Stimulated activated CD8-positive, alpha-beta memory T cell treated with anti-CD3 and anti-CD28 coated beads, Interleukin-12 subunit alpha, Interleukin-12 subunit beta, amount 100 ng/mL, for 1 hour (primary cell): ENCODE data around the gene MTHFD1L.

Source experiments
- DNase-seq: peaks from one replicate; pipeline ENCODE4 v3.0.0-alpha.2; 2020; ENCODE audit warnings: low read depth

The MTHFD1L gene

GRCh38 chr6:150991487-150991886 is 126.0 kb downstream of the MTHFD1L start:
- no peak for DNase-seq

DNA sequence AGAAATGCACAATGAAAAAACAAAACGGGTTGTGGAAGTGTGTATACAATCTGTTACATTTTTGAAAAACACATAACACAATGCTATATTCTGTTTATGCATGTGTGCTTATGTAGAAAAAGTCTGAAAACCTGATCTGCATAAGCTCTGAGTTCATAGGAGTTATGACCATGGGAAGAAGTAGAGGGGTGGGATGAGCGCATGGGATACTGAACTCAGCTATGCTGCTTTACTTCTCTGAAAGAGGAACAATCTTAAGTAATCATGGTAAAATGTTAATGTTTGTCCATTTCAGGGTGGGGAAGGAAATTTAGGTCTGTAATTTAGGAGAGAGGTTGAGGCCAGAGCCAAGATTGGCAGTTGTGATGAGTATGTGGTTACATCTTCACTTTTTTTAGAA is 126.8 kb downstream of the MTHFD1L start:
- DNase-seq: no peak

- no peak for DNase-seq
Measured at GRCh38 chr6:150992703-150993102, 127.2 kb downstream of the MTHFD1L start.

- no peak for DNase-seq
Measured at GRCh38 chr6:150993253-150993652, 127.8 kb downstream of the MTHFD1L start.

- no peak for DNase-seq
Measured at GRCh38 chr6:150994026-150994425, 128.5 kb downstream of the MTHFD1L start.

GRCh38 chr6:150996968-150997367 is 131.5 kb downstream of the MTHFD1L start:
- DNase-seq: no peak

GRCh38 chr6:150999107-150999506 is 133.6 kb downstream of the MTHFD1L start:
- DNase-seq: no peak

DNA sequence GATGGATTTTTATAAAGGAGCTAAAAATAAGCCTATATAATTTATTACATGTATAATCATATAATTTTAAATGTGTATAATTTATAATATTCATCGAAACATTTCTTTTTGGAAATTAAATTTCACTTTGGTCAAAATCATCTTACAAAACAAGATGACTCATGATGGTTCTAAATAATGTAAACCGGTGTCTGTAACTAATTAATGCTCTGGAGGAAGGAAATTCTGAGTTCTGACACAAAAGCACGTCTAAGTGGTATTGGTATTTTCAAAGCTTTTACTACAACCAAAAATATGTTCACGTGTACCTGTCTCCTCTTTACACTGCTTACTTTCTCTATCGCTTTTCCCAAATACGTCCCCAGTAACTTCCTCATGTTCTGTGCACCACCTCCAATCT is 134.1 kb downstream of the MTHFD1L start:
- no peak for DNase-seq

GRCh38 chr6:151001387-151002056 is 136.0 kb downstream of the MTHFD1L start:
- DNase-seq: no peak

DNA sequence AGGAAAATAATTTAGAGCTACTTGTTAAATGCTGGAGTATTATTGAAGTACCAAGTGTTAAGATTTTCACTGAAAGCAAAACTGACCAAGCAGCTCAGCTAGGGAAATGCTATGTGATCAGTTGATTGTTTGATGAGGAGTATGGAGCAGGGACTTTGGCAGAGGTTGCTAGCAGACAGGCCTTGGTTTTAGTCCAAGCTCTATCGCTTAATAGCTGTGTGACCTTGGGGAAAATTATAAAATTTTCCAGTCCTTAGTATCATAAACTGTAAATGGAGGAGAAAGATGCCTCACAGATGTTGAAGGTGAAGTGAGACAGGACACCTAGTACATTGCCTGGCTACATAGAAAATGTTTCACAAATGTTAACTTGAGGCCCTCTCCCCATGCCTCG is 136.6 kb downstream of the MTHFD1L start:
- DNase-seq: no peak

DNA sequence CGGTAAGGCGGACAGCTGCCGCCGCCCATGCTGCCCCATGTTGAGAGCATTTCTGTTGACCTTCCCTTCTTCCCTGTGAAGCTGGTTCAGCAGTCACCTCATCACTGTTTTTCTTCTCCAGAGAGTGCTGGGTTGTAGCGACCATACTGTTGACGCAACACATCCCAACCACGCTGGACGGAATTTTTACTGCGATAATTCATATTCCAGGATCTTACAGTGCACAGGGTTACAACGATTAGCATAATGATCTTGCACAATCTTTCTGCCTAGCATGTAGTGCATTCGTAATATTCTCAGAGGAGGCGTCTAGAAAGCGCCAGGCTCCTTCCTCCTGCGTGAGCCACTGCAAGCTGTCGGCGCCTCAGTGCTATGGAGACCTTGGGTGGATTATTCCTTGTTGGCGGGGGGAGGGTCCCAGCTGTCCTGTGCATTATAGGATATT is 137.0 kb downstream of the MTHFD1L start:
- DNase-seq: no peak

- DNase-seq: no peak
Measured at GRCh38 chr6:151004383-151005024, 139.0 kb downstream of the MTHFD1L start.

DNA sequence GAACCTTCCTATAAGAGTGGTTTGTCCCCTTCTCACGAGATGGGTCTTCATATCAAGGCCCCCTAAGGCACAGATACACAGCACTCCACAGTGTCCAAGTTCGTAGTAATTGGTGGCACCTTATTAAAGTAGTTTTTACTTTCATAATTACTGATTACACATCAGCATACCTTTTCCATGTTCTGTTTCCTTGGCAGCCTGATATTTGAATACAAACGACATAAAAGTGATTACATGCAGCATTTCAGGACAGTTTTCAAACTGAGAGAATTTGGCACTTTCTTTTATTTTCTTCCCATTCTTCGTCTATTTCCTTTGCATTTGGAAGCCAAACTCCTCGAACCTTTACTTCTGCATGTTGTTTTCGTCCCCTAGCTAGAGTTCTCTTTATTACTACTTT is 139.7 kb downstream of the MTHFD1L start:
- DNase-seq: no peak

DNA sequence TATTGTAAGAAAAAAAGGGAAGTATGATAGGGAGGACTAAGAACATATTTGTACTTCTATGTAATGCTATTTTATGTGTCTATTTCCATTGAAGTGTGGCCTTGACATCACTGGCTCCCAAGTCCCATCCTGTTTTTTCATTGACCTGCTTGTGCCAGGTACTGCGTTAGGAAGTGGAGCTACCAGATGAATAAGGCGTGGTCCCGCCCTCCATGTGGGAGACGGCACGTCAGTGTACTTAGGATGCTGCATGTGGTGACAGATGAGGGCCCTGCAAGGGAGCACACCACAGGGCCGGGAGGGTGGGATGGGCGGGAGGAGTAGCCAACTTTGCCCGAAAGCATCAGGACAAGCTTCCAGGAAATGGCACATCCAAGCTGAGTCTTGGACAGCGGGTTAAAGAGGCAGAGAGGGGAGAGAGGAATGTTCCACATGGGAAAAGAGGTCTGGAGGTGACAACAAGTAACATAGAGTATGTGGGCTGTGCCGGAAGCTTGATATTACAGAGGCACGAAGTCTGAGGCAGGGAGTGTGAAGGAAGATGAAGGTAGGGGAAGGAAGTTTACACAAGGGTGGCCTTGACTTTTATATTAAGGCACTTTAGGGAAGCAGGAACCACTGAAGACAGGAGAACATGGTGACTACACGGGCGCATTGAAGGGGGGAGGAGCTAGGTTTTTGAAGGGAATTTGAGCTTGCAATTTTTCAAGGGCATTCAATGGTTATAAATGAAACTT is 140.6 kb downstream of the MTHFD1L start:
- DNase-seq: no peak

GRCh38 chr6:151007076-151007475 is 141.6 kb downstream of the MTHFD1L start:
- DNase-seq: no peak

GRCh38 chr6:151007922-151008321 is 142.4 kb downstream of the MTHFD1L start:
- DNase-seq: no peak

DNA sequence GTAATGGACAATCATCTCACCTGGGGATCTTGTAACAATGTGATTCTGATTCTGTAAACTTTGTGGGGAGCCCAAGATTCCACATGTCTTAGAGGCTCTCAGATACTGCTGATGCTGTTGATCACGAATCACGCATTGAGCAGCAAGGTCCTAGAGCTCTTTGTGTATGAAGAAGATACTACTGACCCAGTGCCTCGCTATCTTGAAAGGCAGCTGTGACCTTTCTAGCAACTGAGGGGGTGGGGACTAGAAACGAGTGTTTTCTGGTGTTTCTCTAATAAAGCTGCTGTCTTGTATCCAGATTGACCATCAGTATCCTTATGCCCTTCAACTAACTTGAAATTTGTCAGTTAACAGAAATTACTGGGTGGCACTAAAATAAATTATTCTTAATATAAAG is 142.9 kb downstream of the MTHFD1L start:
- no peak for DNase-seq

GRCh38 chr6:151009576-151009975 is 144.1 kb downstream of the MTHFD1L start:
- no peak for DNase-seq

GRCh38 chr6:151010071-151010470 is 144.6 kb downstream of the MTHFD1L start:
- no peak for DNase-seq

DNA sequence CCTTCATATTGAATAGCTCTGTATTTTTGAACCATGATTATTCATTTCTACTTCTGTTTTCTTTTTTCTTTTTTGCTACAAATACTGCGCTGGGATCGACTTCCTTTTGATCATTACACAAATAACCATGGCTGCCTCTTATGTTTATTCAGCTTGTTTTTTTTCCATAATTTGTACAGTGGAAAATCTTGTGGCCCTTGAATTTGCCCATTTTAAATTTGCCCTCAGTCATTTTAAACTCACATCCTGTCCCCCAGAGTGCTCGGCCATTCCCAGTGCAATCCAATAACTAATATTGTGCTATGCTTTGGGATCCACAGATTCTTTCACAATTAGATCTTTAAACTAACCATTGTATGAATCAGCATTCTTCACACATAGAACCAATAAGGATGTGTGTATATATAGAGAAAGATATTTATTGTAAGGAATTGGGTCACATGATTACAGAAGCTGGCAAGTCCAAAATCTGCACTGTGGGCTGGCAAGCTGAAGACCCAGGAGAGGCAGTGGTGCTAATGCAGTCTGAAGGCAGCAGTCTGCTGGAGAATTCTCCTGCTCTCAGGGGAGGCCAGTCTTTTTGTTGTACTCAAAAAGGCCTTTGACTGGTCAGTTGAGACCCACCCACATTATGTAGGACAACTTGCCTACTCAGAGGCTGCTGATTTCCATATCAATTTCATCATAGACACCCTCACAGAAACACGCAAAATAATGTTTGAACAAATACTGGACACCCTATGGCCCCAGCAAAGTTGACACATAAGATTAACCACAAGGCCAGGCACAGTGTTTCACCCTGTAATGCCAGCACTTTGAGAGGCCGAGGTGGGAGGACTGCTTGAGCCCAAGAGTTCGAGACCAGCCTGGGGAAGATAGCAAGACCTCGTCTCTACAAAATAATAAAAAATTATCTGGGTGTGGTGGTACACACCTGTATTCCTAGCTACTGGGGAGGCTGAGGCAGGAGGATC is 147.1 kb downstream of the MTHFD1L start:
- no peak for DNase-seq

- peak; percentile 27 for DNase-seq
Measured at GRCh38 chr6:151014404-151015100, 149.1 kb downstream of the MTHFD1L start.
